Gastrocnemius medialis (tissue), 4 donors: ENCODE results near the gene SLC17A6.

Source experiments
- POLR2A ChIP-seq, 2 donors: fragments of 450-650 bp; IDR thresholded peaks; one replicate each; pipeline ENCODE4 v1.6.1; 2017; ENCODE audit warnings: antibody characterized with exemption in 2 of 2, mild to moderate bottlenecking in 2 of 2, moderate library complexity in 2 of 2
- TF ChIP-seq, protein P1 (sequence below), 5 experiments: fragments of 450-650 bp in 3 of 5; fragments of 200-600 bp in 2 of 5; sonication (generic) in 2 of 5; IDR thresholded peaks in 4 of 5; conservative IDR thresholded peaks in 1 of 5; 1 replicate in 4 of 5; 2 replicates in 1 of 5; pipeline ENCODE4 v1.5.1; 2016 to 2019; ENCODE audit warnings: antibody characterized with exemption in 5 of 5, mild to moderate bottlenecking in 3 of 5, moderate library complexity in 3 of 5

DNA sequence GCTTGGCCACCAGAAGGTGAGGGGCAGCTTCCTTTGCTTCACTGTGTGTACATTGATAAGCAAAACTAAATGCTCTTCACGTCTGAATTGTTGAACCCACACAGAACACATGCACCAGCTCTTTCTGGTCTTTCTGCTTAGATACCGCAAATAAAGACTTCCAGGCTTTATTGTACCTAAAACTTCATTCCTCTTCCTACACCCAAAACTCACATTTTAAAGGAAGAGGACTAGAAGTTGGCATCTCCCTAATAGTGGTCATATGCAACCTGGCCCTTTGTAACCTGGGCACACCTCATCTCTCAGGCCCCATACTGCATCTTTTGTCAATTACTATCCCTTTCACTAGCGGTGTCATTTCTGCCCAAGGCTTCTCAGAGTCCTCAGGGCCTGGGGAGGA lies 5.9 kb downstream of the SLC17A6 start:
- TF ChIP-seq, protein P1, sequence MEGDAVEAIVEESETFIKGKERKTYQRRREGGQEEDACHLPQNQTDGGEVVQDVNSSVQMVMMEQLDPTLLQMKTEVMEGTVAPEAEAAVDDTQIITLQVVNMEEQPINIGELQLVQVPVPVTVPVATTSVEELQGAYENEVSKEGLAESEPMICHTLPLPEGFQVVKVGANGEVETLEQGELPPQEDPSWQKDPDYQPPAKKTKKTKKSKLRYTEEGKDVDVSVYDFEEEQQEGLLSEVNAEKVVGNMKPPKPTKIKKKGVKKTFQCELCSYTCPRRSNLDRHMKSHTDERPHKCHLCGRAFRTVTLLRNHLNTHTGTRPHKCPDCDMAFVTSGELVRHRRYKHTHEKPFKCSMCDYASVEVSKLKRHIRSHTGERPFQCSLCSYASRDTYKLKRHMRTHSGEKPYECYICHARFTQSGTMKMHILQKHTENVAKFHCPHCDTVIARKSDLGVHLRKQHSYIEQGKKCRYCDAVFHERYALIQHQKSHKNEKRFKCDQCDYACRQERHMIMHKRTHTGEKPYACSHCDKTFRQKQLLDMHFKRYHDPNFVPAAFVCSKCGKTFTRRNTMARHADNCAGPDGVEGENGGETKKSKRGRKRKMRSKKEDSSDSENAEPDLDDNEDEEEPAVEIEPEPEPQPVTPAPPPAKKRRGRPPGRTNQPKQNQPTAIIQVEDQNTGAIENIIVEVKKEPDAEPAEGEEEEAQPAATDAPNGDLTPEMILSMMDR (IDR thresholded peaks at IDR 0.05 in 4 of 5, conservative IDR thresholded peaks at IDR 0.05 in 1 of 5): no peak
- no peak for TF ChIP-seq POLR2A (IDR thresholded peaks at IDR 0.05)
